GM19193 (cell line): ENCODE results near the gene CFAP221.

Experiments used
- POLR2A ChIP-seq: IDR thresholded peaks from 4 replicates; pipeline ENCODE4 v1.6.1; 2011; ENCODE audit not compliant: insufficient read depth, insufficient read length; ENCODE audit errors: extremely low read depth

Gene CFAP221

GRCh38 chr2:119692954-119693353 lies 148.7 kb downstream of the CFAP221 start:
- no peak for TF ChIP-seq POLR2A

GRCh38 chr2:119693567-119693966 lies 149.3 kb downstream of the CFAP221 start:
- TF ChIP-seq POLR2A: no peak

DNA sequence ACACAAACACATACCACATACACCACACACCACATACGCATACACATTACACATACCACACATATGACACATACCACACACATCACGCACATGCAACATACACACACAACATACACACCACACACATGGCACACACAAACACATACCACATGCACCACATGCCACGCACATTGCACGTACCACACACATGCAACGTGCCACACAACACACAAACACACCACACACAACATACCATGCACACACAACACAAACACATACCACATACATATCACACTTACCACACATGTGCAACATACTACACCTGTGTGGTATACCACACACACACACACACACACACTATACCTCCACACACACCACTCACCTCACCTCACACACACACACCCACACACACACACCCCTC lies 149.7 kb downstream of the CFAP221 start:
- no peak for TF ChIP-seq POLR2A

GRCh38 chr2:119694470-119694844 lies 150.2 kb downstream of the CFAP221 start:
- no peak for TF ChIP-seq POLR2A

DNA sequence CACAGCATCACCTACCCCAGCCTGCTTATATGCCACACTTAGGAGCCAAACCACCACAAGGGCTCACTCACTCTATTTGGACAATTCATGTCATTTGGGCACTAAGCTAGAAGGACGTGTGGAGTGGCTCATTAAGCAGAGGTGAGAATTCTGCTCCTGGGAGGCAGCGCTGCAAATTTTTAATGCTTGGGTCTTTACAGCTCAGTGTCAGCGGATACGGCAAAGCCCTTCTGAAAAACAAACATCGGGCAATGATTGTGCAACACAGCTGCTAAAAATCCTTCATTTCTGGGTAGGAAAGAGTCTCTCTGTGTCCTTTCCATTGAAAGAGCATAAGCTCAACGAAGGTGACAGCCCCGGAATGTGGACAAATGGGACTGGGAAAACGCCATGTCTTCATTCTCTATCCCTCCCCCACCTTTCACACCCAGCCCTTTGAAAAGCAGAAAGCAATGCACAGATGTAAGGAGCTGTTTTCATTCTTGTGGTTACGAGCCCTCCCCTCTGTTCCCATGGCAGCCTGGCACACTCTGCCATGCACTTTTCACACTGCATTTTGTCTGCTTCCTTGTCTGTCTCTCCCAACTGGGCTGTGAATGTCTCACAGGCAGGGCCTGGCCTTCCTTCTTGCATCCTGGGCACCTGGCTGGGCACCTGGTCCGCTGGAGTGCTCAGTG lies 150.7 kb downstream of the CFAP221 start:
- TF ChIP-seq POLR2A: no peak

- TF ChIP-seq POLR2A: no peak
Measured at GRCh38 chr2:119696005-119696404, 151.8 kb downstream of the CFAP221 start.

GRCh38 chr2:119696494-119697030 lies 152.3 kb downstream of the CFAP221 start:
- no peak for TF ChIP-seq POLR2A

DNA sequence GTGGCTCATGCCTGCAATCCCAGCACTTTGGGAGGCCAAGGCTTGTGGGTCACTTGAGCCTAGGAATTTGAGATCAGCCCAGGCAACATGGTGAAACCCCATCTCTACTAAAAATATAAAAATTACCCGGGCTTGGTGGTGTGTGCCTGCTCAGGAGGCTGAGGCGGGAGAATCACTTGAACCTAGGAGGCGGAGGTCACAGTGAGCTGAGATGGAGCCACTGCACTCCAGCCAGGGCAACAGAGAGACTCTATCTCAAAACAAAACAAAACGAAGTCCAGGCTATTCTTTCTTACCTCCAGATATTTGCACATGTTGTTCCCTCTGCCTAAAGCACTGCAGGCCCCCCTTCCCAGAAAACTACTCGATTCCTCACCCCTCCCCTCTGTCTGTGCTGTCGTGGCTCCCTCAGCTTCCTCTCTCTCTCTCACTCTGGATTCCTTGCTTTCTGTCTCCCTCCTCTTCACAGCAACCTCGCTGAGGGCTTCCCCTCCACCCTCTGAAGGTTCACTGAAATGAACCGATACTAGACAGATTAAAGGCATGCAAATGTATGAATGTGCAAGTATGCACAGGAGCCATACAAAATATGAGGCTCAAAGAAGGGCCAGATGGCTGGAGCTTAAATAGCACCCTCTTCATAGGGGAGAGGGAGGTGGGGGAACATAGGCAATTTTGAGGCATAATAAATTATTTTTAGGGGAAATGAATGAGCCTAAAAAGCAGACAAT lies 153.2 kb downstream of the CFAP221 start:
- no peak for TF ChIP-seq POLR2A

- TF ChIP-seq POLR2A: no peak
Measured at GRCh38 chr2:119698246-119698645, 154.0 kb downstream of the CFAP221 start.

GRCh38 chr2:119699016-119699606 lies 154.9 kb downstream of the CFAP221 start:
- no peak for TF ChIP-seq POLR2A

DNA sequence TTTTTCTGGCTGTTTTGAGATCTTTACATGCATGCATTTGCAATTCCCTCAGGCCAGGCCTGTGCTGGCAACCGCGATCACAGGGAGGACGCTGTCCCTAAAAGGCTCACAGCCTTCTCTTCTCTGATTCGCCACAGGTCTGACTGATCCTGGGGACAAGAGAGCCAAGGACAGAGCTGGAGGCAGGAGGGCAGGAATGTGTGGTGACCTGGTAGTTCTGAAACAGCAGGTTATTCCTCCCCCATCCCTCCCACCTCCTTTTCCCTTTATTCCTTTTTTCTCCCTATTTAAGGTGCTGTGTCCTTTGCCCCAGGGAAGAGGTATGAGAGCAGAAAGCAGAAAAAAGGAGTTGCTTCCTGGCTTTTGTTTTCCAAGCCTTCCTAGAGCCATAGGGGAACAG lies 156.6 kb downstream of the CFAP221 start:
- TF ChIP-seq POLR2A: no peak

DNA sequence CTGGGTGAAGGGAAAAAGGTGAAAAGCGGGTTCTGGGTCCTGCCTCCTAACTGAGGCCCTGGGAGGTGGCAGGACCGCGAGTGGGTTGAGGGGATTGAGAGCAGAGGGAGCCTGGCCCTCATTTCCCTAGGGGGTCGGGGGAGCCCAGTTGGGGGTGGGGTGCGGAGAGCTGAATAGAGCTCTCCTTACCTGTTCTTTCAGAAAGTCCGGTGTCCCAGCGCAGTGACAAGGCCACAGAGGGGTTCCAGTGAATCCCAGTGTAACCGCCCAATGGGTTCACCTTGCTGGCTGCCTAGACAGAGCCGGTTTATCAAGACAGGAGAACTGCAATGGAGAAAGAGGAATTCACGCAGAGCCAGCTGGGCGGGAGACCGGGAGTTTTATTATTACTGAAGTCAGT lies 157.1 kb downstream of the CFAP221 start:
- TF ChIP-seq POLR2A: no peak

DNA sequence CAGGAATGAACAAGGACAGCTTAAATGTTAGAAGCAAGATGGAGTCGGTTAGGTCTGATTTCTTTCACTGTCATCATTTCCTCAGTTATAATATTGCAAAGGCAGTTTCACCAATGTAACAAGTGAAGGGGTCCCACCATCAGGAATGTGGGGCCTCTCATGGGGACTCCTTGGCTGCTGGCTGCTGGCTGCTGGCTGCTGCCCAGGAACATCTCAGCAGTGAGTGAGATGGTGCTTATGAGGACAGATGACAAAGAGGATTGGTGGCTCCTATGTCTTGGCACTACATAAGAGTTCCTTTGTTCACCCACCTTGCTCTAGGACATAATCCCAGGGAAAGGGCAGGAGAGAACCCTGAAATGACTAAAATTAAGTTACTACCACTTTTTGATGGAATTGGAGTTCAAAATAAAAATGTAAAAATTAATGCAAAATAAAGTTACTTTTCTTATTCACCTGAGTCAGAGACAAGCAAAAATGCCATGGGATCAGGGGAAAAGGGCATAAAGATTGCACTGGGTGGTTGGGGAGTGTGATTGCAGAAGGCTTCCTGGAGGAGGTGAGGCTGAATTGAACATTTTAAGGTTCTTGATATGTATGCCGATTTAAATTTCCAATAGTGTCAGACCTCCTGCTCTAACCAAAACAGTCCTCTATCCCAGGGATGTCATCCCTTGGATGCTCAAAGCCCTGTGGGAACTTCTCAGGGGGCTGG lies 158.1 kb downstream of the CFAP221 start:
- TF ChIP-seq POLR2A: no peak

DNA sequence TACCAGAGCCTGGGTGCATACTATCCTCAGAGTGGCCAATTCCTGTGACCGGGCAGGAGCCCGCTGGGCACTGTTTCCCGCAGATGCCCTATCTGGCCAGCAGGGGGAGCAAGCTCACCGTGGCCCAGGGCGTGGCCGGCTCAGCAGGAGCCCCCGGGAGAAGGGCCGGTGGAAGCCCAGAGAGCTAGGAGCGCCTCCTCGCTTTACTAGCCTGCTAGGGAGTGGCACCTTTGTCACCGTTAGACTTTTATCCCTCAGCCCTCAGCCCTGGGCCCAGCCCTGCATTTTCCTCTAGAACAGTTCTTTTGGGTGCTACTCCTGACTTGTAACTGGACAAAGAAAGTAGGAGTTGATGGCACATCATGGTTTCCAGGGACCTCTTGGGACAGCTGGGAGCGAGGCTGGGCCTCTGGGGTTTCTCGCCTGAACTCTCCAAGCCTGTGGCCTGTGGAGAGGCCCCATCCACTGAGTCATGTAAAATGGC lies 158.7 kb downstream of the CFAP221 start:
- TF ChIP-seq POLR2A: no peak

- TF ChIP-seq POLR2A: no peak
Measured at GRCh38 chr2:119703526-119703925, 159.3 kb downstream of the CFAP221 start.
